ENCODE results near the gene DERL3.

DNA sequence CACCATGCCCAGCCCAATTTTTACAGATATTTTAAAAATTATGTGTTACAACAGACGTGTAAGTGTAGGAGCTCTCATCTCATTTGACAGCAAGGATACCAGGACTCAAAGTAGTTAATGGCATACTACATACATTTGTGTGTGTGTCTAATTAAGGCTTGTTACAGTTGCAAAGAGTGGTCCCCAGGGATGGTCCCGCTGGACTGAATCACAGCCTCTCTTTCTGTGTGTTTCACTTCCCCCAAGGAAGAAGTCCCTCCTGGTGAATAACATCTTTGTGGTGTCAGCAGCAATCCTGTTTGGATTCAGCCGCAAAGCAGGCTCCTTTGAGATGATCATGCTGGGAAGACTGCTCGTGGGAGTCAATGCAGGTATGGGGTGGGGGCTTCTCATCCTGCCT, 36.1 kb upstream of the DERL3 start:
- TF ChIP-seq, protein P1, sequence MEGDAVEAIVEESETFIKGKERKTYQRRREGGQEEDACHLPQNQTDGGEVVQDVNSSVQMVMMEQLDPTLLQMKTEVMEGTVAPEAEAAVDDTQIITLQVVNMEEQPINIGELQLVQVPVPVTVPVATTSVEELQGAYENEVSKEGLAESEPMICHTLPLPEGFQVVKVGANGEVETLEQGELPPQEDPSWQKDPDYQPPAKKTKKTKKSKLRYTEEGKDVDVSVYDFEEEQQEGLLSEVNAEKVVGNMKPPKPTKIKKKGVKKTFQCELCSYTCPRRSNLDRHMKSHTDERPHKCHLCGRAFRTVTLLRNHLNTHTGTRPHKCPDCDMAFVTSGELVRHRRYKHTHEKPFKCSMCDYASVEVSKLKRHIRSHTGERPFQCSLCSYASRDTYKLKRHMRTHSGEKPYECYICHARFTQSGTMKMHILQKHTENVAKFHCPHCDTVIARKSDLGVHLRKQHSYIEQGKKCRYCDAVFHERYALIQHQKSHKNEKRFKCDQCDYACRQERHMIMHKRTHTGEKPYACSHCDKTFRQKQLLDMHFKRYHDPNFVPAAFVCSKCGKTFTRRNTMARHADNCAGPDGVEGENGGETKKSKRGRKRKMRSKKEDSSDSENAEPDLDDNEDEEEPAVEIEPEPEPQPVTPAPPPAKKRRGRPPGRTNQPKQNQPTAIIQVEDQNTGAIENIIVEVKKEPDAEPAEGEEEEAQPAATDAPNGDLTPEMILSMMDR (IDR thresholded peaks at IDR 0.05) = no peak
- no peak for TF ChIP-seq EZH2 (IDR thresholded peaks at IDR 0.05; ENCODE audit: borderline replicate concordance, insufficient read depth, low read depth, low read length, poor library complexity, severe bottlenecking)

All from B cell (primary cell).